ENCODE measurements around the gene FUZ. TPM values are rescaled to one million over a fixed set of nuclear protein-coding genes. Genes with fewer than 3 reads are reported as not detected.
A peak's percentile ranks its signal among the peaks of the same experiment; 100 is the strongest.

FUZ gene
- total RNA-seq, 4 donors from 2014 or later, result 14.1 to 38.0 (median 23.4) TPM

- H3K27ac ChIP-seq (replicated peaks in 1 of 4), result no peak overlapping the region
- H3K27me3 ChIP-seq, result no peaks in the 10 kb centered on the region
- peaks cover 36 to 90% (median 88%) of the 10 kb centered on the region in 4 donors for H3K36me3 ChIP-seq
- no peak overlapping the region for H3K4me3 ChIP-seq
- intact Hi-C loops (cut with DNase I), result loop anchor here (5.0 kb wide), 1 partner anchor 36 kb away; the partner anchor contains the start of gene AP2A1
- WGBS, result 96% methylated on average over 6 of the region's 6 CpGs
- peaks cover 16 to 38% (median 29%) of the 10 kb centered on the region in 4 donors for H3K4me1 ChIP-seq
- no peaks in the 10 kb centered on the region for H3K9me3 ChIP-seq
- no peak for DNase-seq (ENCODE audit: extremely low spot score)
- TF ChIP-seq CTCF (IDR thresholded peaks at IDR 0.05) (no peak), POLR2AphosphoS5 (IDR thresholded peaks at IDR 0.05) (no peak), POLR2A (IDR thresholded peaks at IDR 0.05; ENCODE audit: low read depth) (no peak), EP300 (IDR thresholded peaks at IDR 0.05) (no peak)
Measured at GRCh38 chr19:49803529-49803856, 9.6 kb downstream of the FUZ start.

- Histone ChIP-seq H3K4me3 (peak overlapping the region; percentile 43 to 58 (median 52)), H3K9me3 (no peaks in the 10 kb centered on the region), H3K27me3 (no peaks in the 10 kb centered on the region), H3K27ac (replicated peaks in 1 of 4) (peak overlapping the region; percentile 61 to 76 (median 70)), H3K36me3 (peaks cover 40 to 95% (median 93%) of the 10 kb centered on the region in 4 donors), H3K4me1 (peaks cover 13 to 33% (median 24%) of the 10 kb centered on the region in 4 donors)
- TF ChIP-seq POLR2A (IDR thresholded peaks at IDR 0.05; ENCODE audit: low read depth) (no peak), EP300 (IDR thresholded peaks at IDR 0.05) (no peak), CTCF (IDR thresholded peaks at IDR 0.05) (no peak), POLR2AphosphoS5 (IDR thresholded peaks at IDR 0.05) (no peak)
- intact Hi-C loops (cut with DNase I), result loop anchor here (5.0 kb wide), 1 partner anchor 36 kb away; the partner anchor contains the start of gene AP2A1
- 78% methylated on average over 23 of the region's 24 CpGs for WGBS
- DNase-seq (ENCODE audit: extremely low spot score), result no peak
Measured at GRCh38 chr19:49802836-49803528, 10.1 kb downstream of the FUZ start.

- peak; percentile 96 for DNase-seq (ENCODE audit: extremely low spot score)
Measured at GRCh38 chr19:49801966-49802661, 11.0 kb downstream of the FUZ start.

GRCh38 chr19:49801401-49801888 is 11.6 kb downstream of the FUZ start:
- Histone ChIP-seq H3K9me3 (no peaks in the 10 kb centered on the region), H3K27ac (replicated peaks in 1 of 4) (peak overlapping the region; percentile 61 to 76 (median 70)), H3K4me1 (peaks cover 13 to 32% (median 22%) of the 10 kb centered on the region in 4 donors), H3K27me3 (no peaks in the 10 kb centered on the region), H3K36me3 (peaks cover 50 to 97% (median 94%) of the 10 kb centered on the region in 4 donors), H3K4me3 (peak overlapping the region; percentile 43 to 58 (median 52))
- intact Hi-C loops (cut with DNase I), result loop anchor here (5.0 kb wide), 1 partner anchor 34 kb away; the partner anchor contains the start of gene AP2A1
- TF ChIP-seq CTCF (IDR thresholded peaks at IDR 0.05) (no peak), POLR2A (IDR thresholded peaks at IDR 0.05; ENCODE audit: low read depth) (no peak), EP300 (IDR thresholded peaks at IDR 0.05) (no peak), POLR2AphosphoS5 (IDR thresholded peaks at IDR 0.05) (no peak)
- DNase-seq (ENCODE audit: extremely low spot score), result no peak
- 68% methylated on average over 20 of the region's 32 CpGs for WGBS

More at GRCh38 chr19:49801966-49802661, 11.0 kb downstream of the FUZ start:
- 44% methylated on average over 21 of the region's 38 CpGs for WGBS
- Histone ChIP-seq H3K27ac (replicated peaks in 1 of 4) (peak overlapping the region; percentile 61 to 76 (median 70)), H3K4me1 (peaks cover 13 to 32% (median 22%) of the 10 kb centered on the region in 4 donors), H3K27me3 (no peaks in the 10 kb centered on the region), H3K4me3 (peak overlapping the region; percentile 43 to 58 (median 52)), H3K36me3 (peaks cover 49 to 97% (median 94%) of the 10 kb centered on the region in 4 donors), H3K9me3 (no peaks in the 10 kb centered on the region)
- TF ChIP-seq CTCF (IDR thresholded peaks at IDR 0.05), result peak; percentile 35 to 58 (median 44)
- peak; percentile 56 to 58 for TF ChIP-seq POLR2AphosphoS5 (IDR thresholded peaks at IDR 0.05)
- TF ChIP-seq EP300 (IDR thresholded peaks at IDR 0.05), result no peak
- intact Hi-C loops (cut with DNase I), result loop anchor here (5.0 kb wide), 1 partner anchor 35 kb away; the partner anchor contains the start of gene AP2A1
